PC-3 (cell line): Measurements from ENCODE around the gene KRT80.

Experiments used
- CTCF ChIP-seq: fragments of 300-600 bp; sonication (generic); conservative IDR thresholded peaks from 2 replicates; pipeline ENCODE4 v1.5.1; 2017; ENCODE audit warnings: antibody characterized with exemption, low read depth, mild to moderate bottlenecking, low read length
- EZH2 ChIP-seq: fragments of 300-600 bp; sonication (generic); IDR thresholded peaks from one replicate; pipeline ENCODE4 v1.6.1; 2017; ENCODE audit warnings: antibody characterized with exemption, mild to moderate bottlenecking, low read length; ENCODE audit not compliant: unreplicated experiment
- EZH2phosphoT487 ChIP-seq: fragments of 300-600 bp; sonication (generic); IDR thresholded peaks from 2 replicates; pipeline ENCODE4 v1.6.1; 2018; ENCODE audit warnings: mild to moderate bottlenecking, antibody characterized with exemption, low read length, borderline replicate concordance

- TF ChIP-seq CTCF = no peak
- no peak for TF ChIP-seq EZH2phosphoT487
- TF ChIP-seq EZH2 = no peak
These were observed 46.4 kb downstream of the KRT80 start for GRCh38 chr12:52145228-52146088.
